Nephron (organoid): ENCODE data around the gene EPHB6.
A peak's percentile ranks its signal among the peaks of the same experiment; 100 is the strongest.

ENCODE experiments used
- H3K27ac Mint-ChIP-seq, 3 experiments: 2 replicates each; pipeline ENCODE4 v1.8.0; 2020; ENCODE audit warnings: mixed read lengths in 3 of 3, mild to moderate bottlenecking in 2 of 3, moderate library complexity in 1 of 3
- H3K27me3 Mint-ChIP-seq: 2 replicates; pipeline ENCODE4 v1.8.0; 2021; ENCODE audit warnings: low read depth, mild to moderate bottlenecking, moderate library complexity, mixed read lengths
- H3K36me3 Mint-ChIP-seq: 2 replicates; pipeline ENCODE4 v1.8.0; 2020; ENCODE audit warnings: low read depth, mixed read lengths
- H3K4me1 Mint-ChIP-seq: 2 replicates; pipeline ENCODE4 v1.8.0; 2020; ENCODE audit warnings: mixed read lengths
- H3K4me3 Mint-ChIP-seq, 3 experiments: 2 replicates each; pipeline ENCODE4 v1.8.0; 2020; ENCODE audit warnings: mild to moderate bottlenecking in 3 of 3, mixed read lengths in 3 of 3, moderate library complexity in 2 of 3
- H3K9me3 Mint-ChIP-seq: 2 replicates; pipeline ENCODE4 v1.8.0; 2020; ENCODE audit warnings: mixed read lengths
- TF ChIP-seq, protein P1 (sequence below), 3 experiments: fragments of 200-600 bp; sonication (generic); IDR thresholded peaks; one replicate each; pipeline ENCODE4 v1.5.0; 2021; ENCODE audit warnings: antibody characterized with exemption in 3 of 3; ENCODE audit not compliant: unreplicated experiment in 3 of 3

Gene EPHB6

DNA sequence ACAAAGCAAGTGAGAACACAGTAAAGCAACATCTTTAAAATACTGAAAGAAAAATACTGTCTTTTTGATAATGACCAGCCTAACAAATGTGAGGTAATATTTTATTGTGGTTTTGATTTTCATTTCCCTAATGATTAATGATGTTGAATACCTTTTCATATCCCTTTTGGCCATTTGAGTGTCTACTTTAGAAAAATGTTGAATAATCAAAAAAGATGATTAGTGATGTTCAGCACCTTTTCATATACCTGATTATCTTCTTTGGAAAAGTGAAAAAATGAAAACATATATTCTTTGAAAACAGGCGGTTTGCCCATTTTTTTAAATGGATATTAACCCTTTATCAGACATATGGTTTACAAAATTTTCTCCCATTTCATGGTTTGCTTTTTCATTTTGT is 32.2 kb upstream of the EPHB6 start:
- Mint-ChIP-seq H3K36me3 (no peaks in the 10 kb centered on the region), H3K4me3 (no peak overlapping the region), H3K27me3 (peaks cover 5% of the 10 kb centered on the region), H3K4me1 (no peaks in the 10 kb centered on the region), H3K9me3 (peaks cover 11% of the 10 kb centered on the region), H3K27ac (no peak overlapping the region)
- TF ChIP-seq, protein P1, sequence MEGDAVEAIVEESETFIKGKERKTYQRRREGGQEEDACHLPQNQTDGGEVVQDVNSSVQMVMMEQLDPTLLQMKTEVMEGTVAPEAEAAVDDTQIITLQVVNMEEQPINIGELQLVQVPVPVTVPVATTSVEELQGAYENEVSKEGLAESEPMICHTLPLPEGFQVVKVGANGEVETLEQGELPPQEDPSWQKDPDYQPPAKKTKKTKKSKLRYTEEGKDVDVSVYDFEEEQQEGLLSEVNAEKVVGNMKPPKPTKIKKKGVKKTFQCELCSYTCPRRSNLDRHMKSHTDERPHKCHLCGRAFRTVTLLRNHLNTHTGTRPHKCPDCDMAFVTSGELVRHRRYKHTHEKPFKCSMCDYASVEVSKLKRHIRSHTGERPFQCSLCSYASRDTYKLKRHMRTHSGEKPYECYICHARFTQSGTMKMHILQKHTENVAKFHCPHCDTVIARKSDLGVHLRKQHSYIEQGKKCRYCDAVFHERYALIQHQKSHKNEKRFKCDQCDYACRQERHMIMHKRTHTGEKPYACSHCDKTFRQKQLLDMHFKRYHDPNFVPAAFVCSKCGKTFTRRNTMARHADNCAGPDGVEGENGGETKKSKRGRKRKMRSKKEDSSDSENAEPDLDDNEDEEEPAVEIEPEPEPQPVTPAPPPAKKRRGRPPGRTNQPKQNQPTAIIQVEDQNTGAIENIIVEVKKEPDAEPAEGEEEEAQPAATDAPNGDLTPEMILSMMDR (IDR thresholded peaks at IDR 0.05; ENCODE audit: unreplicated experiment in 3 of 3), result no peak

DNA sequence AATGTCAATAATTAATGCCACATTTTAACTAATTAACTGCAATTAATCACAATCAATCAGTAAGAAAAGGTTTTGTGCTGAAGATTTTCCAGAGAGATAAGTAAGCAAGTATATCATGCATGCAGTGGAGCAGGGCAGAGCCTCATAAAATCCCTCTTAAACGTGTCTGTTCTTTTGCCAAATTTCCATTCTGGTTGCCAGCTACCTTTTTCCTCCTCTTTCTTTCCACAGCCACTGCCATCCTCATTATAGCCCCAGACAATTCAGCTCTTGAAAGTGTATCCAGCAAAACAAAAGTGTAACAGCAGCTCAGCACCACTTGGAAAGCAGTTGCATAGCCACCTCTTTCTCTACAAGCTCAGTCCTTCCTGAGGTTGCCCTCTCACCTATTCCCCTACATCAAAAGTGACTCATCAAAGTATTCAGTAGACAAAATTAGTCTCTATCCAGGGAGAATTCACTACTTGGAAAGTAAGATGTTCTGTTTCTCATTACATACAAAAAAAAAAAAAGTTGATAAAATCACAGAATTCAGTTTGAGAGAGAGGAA is 26.9 kb upstream of the EPHB6 start:
- Mint-ChIP-seq H3K27ac (no peak overlapping the region), H3K36me3 (no peaks in the 10 kb centered on the region), H3K27me3 (no peaks in the 10 kb centered on the region), H3K4me1 (no peaks in the 10 kb centered on the region), H3K9me3 (peaks cover 3% of the 10 kb centered on the region), H3K4me3 (no peak overlapping the region)
- TF ChIP-seq, protein P1 (IDR thresholded peaks at IDR 0.05; ENCODE audit: unreplicated experiment in 3 of 3), result no peak

DNA sequence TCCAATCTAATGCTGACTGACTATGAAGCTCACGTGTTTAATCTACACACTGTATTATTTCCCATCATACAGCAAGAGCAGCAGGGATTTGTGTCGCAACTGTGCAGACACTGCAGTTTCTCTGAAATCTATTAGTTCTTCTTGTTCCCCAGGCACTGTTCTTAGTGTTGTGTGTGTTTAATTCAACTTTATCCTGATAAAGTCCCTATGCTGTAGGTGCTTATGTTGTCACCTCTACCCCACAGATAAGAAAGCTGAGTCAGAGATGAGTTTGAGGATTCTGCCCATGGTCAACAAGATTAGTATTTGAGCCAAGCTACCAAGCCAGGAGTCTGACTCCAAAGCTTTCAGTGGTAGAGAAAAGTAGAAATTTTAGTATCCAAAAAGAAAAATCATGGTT is 22.5 kb upstream of the EPHB6 start:
- no peaks in the 10 kb centered on the region for H3K9me3 Mint-ChIP-seq
- H3K27ac Mint-ChIP-seq, result no peak overlapping the region
- H3K36me3 Mint-ChIP-seq, result no peaks in the 10 kb centered on the region

DNA sequence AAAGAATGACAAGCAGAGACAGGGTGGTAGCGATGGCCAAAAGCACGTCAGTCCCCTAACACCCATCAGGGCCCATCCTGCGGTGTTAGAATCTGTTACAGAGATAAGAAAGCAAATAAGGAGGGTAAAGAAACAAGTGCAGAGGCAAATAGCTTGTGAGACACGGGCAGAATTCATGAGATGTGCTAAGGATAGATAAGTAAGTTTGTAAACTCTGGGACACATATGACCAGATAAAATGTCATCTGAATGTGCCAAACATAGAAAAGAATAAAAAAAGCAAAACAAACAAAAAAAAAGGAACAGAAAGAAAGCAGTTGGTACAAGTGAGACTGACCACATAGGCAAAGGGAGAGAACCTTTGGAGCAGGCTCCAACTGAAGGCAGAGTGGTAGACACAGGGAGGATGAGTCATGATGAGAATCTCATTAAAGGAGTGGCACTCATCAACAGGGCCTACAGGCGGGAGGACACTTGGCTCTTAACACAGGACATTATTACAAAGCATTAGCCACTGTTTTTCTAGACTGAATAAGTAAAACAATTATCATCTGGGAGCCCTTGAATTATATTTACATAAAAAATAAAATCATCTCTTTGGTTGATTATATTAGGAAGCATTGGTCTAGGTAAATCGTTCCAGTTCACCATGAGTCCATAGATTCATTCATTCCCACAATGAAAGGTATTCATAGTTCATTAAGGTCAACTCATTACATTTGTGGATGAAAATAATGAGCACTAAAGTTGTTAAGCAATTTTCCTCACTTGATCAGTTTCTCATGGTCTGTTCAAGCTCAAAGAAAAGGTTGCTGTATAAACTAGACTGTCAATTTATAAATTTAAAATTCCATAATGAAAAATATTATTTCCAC is 21.5 kb upstream of the EPHB6 start:
- Mint-ChIP-seq H3K4me3 (no peak overlapping the region), H3K9me3 (no peaks in the 10 kb centered on the region), H3K27ac (peak overlapping the region in 1 of 3 experiments; percentile 10), H3K36me3 (no peaks in the 10 kb centered on the region), H3K4me1 (no peaks in the 10 kb centered on the region), H3K27me3 (no peaks in the 10 kb centered on the region)
- TF ChIP-seq, protein P1 (IDR thresholded peaks at IDR 0.05; ENCODE audit: unreplicated experiment in 3 of 3), result no peak

More for the DNA sequence above, 22.5 kb upstream of the EPHB6 start:
- Mint-ChIP-seq H3K27me3 (no peaks in the 10 kb centered on the region), H3K4me1 (no peaks in the 10 kb centered on the region), H3K4me3 (no peak overlapping the region)
- TF ChIP-seq, protein P1 (IDR thresholded peaks at IDR 0.05; ENCODE audit: unreplicated experiment in 3 of 3), result no peak

GRCh38 chr7:142835487-142835886 is 19.4 kb upstream of the EPHB6 start:
- Mint-ChIP-seq H3K27ac (no peak overlapping the region), H3K9me3 (no peaks in the 10 kb centered on the region), H3K4me1 (no peaks in the 10 kb centered on the region), H3K27me3 (no peaks in the 10 kb centered on the region), H3K4me3 (no peak overlapping the region), H3K36me3 (no peaks in the 10 kb centered on the region)
- TF ChIP-seq, protein P1 (IDR thresholded peaks at IDR 0.05; ENCODE audit: unreplicated experiment in 3 of 3), result no peak
